HG02884 (cell line): ENCODE data around the gene TTYH3.

Source experiments
- ATAC-seq: cut with Tn5 transposase; IDR thresholded peaks from one replicate; pipeline ENCODE4 v1.9.1; 2021; ENCODE audit warnings: mild to moderate bottlenecking, moderate library complexity; ENCODE audit not compliant: unreplicated experiment

TTYH3 gene

DNA sequence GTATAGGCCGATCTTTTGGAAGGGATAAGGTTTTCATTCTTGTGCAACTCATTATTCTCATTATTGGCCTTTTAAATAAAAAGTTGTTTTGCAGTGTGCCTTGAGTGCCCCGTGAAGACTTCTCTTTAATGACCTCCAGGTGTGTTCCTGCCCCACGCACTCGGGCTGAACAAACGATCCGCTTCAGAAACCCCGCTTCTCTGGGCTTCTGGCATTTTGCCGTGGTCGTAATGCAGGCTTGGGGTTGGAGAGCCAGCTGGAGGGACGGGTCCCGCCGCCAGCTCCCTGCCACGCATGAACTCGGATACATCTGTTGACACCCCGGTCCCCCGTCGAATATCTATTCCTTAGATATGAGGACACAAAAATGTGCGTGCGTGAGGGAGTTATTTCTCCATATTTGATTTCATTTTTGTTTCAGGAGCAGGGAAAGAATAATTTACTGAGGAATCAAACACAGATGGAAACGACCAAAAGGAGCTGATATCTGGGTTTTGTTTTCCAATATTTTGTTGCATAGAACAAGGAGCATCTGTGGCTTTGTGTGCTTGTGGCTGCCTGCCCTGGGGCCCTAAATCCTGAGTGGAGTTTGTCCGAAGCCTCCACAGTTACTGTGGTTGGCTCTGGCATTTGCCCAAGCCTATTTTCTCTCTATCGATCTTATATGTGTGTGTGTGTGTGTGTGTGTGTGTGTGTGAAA, 17.0 kb upstream of the TTYH3 start:
- no peak for ATAC-seq

- ATAC-seq: no peak
These were observed 15.1 kb upstream of the TTYH3 start for GRCh38 chr7:2616387-2617324.

- no peak for ATAC-seq
These were observed 14.4 kb upstream of the TTYH3 start for GRCh38 chr7:2617325-2617905.

GRCh38 chr7:2619116-2619515, 12.7 kb upstream of the TTYH3 start:
- no peak for ATAC-seq

GRCh38 chr7:2621061-2621828, 10.5 kb upstream of the TTYH3 start:
- no peak for ATAC-seq

DNA sequence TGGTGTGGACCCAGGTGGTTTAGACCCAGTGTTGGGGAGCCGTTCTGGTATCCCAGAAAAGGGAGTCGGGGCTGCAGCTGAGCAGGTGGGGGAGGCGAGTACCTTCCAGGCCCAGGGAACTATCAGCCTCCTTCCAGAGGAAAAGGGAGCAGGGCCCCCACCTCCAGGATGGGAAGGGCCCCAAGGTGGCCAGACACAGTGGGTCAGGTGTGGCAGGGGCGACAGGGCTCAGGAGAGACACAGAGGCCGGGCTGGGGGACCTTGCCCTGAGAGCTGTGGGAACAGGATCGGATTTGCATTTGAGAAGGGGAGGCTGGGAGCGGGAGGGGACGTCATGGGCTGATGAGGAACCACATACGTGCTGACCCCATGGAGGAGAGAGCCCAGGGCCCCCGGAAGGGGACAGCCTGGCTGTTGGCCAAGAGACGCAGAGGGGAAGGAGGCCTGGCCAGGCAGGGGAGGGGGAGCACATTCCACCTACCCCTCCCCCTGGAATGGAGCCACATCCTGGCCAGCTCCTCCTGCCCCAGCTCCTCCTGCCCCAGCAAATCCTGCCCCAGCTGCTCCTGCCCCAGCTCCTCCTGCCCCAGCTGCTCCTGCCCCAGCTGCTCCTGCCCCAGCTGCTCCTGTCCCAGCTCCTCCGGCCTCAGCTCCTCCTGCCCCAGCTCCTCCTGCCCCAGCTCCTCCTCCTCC, 9.7 kb upstream of the TTYH3 start:
- ATAC-seq: no peak

GRCh38 chr7:2622869-2623697, 8.7 kb upstream of the TTYH3 start:
- no peak for ATAC-seq

- ATAC-seq: no peak
These were observed 8.1 kb upstream of the TTYH3 start for GRCh38 chr7:2623698-2624014.

DNA sequence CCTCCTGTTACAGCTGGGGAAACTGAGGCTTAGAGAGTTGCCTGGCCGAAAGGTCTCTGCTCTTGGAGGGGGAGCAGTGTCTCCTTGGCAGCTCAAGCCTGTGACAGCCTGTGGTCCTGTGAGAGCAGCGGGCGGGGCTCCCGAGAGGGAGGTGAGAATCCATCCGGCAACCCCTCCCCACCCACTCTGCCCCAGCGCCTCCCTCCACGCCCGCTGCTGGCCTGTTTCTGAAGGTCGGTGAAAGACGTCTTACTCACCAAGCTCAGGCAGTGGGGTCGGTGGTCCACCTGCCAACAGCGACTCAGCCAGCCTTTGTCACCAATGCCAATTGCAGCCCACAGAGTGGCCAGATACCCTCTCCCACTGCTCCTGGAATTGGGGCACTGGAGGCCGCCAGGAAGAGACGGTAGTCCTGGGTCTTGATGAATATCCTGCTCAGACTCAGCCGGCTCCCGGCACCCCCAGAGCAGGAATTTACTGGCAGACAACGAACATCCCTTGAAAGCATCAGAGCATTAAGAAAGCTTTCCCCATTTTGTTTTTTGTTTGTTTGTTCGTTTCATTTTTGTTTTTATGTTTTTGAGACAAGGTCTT, 7.4 kb upstream of the TTYH3 start:
- no peak for ATAC-seq

GRCh38 chr7:2626498-2627117, 5.2 kb upstream of the TTYH3 start:
- ATAC-seq: no peak

DNA sequence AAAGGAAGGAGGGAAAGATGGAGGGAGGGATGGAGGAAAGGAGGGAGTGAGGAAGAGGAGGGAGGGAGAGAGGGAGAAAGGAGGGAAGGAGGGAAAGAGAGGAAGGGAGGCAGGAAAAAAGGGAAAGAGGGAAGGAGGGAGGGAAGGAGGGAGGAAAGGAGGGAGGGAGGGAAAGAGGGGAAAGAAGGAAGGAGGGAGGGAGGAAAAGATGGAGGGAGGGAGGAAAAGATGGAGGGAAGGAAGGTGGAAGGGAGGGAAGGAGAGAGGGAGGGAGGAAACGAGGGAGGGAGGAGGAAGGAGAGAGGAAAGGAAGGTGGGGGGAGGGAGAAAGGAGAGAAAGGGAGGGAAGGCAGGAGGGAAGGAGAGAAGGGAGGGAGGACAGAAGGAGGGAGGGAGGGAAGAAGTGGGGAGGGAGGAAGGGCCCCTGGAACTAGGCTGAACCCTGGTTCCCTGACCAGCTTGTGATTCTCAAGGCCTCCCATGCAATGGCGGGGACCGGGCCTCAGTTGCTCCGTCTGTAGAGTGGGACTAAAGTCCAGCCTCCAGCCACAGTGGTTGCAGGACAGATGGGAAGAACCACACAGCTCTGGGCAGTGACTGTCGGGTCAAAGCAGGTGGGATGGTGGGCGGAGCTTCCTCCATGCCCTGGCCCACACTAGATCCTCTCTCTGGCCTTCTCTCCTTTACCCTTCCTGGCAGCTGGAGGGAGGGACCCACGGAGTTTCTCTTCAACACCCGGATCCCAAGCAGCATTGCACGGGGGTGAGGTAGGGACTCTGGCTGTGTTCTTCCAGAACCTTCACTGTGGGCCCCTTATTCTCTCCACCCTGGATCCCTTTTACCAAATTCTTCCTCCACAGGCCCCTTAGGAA, 4.3 kb upstream of the TTYH3 start:
- no peak for ATAC-seq

GRCh38 chr7:2628130-2628482, 3.7 kb upstream of the TTYH3 start:
- ATAC-seq: no peak

- no peak for ATAC-seq
These were observed 2.9 kb upstream of the TTYH3 start for GRCh38 chr7:2628891-2629290.

- ATAC-seq: no peak
These were observed 1.8 kb upstream of the TTYH3 start for GRCh38 chr7:2629746-2630681.

DNA sequence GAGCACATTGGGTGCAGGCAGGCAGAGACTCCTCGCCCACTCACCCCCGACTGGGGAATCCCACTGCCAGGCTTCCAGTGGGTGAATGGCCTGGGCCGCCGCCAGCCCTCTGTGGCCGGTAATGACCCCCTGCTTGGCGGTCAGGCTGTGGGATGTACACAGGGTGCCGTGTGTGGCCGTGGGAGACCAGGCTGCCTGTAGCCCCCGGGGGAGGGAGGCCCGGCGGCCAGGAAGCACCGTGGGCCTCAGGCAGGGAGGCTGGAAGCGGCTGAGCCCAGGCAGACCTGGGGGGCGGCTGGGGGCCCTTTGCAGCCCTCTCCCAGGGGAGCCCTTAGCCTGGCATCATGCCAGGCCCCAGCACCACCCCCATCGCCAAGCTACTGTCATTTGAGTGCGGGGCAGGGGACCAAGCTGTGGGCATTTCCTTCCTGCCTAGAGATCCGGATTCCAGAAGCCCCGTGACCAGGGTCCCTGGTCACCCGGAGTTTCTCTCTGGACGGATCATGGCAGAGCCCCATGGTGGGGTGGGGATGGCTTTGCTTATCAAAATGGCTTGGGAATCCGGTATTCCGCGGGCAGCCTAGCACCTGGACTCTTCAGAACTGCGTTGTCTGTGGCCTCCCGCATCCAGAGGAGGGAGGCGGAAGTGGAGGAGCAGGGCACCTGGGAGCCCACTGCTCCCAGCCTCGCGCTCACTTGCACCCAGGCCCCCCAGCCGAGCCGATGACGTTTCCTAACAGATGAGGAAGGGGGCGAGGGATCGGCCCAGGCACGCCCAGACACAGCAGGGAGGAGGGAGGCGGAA, 1.1 kb downstream of the TTYH3 start:
- ATAC-seq: no peak
